ENCODE data around the gene MAP3K5.

The MAP3K5 gene

DNA sequence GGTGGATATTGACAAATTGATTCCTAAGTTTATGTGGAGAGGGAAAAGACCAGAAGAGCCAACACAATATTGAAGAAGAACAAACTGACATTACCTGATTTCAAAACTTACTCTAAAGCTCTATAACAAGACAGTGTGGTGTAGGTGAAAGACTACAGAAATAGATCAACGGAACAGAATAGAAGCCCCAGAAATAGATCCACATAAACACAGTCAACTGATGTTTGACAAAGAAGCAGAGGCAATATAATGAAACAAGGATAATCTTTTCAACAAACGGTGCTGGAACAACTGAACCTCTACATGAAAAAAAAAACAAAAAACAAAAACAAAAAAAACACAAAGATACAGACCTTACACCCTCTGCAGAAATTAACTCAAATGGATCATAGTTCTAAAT lies 50.2 kb downstream of the MAP3K5 start:
- DNase-seq: no peak

- DNase-seq: no peak
These were observed 52.0 kb downstream of the MAP3K5 start for GRCh38 chr6:136740050-136740974.

DNA sequence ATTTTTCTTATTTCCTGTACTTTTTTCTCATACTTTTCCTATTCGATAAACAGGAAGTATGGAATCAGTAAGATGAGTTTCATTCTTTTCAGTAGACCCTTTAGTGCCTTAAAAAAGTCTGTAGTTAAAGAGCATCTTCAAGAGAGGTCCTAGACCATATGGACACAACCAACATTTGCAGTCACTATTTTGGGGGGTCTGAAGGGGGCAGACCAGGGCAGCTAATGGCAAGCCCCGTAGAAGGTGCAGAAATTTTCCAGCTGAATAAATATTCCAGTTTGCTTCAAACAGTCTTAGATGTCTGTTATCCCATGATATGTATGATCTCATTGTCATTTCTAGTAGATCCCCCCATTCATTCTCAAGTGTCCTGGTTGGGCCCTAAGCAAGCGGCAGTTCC lies 52.8 kb downstream of the MAP3K5 start:
- no peak for DNase-seq

GRCh38 chr6:136739071-136739470 lies 53.2 kb downstream of the MAP3K5 start:
- DNase-seq: no peak

DNA sequence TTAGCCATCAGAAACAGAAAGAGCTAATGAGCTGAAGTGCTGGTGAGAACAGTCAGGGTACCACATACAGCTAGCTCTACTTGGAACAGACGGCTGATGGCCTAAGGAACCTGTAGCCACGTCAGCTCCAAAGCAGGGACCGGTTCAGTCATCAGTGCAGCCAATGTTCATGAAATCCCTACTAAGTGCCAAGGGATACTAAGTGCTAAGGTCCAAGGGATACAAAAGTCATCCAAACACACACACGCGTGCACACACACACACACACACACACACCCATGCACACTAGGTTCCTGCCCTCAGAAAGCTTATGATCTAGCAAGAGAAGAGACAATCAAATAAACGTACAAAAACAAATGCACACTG lies 53.6 kb downstream of the MAP3K5 start:
- no peak for DNase-seq

GRCh38 chr6:136737871-136738691 lies 54.2 kb downstream of the MAP3K5 start:
- peak; percentile 24 for DNase-seq

- DNase-seq: no peak
These were observed 54.9 kb downstream of the MAP3K5 start for GRCh38 chr6:136737374-136737844.

DNA sequence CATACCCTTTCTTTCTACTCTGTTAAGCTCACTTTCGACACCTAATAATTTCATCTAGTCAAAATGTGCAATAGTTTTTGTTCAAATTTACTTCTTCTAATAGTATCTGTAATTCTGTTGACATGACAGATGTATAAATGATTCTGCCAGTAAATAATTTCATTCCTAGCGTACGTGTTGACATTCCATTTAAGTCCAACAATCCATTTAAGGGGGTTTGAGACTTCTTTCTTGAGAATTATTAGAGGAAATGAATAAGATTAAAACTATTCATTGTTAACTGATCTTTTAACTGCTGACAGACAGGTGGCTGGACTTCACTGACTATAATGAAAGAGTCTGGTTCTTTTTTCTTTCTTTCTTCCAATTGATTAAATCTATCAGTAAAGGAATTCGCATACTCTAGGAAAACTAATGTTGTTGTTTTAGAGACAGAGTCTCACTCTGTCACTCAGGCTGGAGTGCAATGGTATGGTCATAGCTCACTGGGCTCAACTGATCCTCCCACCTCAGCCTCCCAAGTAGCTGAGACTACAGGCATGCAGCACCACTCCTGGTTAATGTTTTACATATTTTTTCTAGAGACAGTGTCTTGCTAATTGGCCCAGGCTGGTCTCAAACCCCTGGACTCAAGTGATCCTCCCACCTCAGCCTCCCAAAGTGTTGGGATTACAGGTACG lies 55.9 kb downstream of the MAP3K5 start:
- DNase-seq: no peak

DNA sequence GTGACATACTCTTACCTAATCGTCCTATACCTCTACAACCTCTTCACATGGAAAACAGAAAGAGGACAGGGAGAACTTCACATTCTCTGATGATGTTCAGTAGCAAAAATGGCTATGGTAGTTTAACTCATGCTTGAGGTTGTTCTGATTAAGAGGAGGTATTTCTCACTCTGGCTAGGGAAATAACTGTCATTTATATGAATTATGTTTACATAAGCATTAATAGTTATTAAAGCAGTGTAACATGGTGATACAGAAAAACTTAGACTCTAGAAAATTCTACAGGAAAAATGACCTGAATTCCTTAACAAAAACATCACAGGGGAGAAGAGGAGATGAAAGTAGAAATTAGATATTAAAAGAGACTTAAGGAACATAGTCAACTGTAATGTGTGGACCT lies 57.3 kb downstream of the MAP3K5 start:
- DNase-seq: no peak

GRCh38 chr6:136732889-136733288 lies 59.4 kb downstream of the MAP3K5 start:
- no peak for DNase-seq

- DNase-seq: no peak
These were observed 62.4 kb downstream of the MAP3K5 start for GRCh38 chr6:136729832-136730231.

- DNase-seq: no peak
These were observed 63.2 kb downstream of the MAP3K5 start for GRCh38 chr6:136728976-136729515.

DNA sequence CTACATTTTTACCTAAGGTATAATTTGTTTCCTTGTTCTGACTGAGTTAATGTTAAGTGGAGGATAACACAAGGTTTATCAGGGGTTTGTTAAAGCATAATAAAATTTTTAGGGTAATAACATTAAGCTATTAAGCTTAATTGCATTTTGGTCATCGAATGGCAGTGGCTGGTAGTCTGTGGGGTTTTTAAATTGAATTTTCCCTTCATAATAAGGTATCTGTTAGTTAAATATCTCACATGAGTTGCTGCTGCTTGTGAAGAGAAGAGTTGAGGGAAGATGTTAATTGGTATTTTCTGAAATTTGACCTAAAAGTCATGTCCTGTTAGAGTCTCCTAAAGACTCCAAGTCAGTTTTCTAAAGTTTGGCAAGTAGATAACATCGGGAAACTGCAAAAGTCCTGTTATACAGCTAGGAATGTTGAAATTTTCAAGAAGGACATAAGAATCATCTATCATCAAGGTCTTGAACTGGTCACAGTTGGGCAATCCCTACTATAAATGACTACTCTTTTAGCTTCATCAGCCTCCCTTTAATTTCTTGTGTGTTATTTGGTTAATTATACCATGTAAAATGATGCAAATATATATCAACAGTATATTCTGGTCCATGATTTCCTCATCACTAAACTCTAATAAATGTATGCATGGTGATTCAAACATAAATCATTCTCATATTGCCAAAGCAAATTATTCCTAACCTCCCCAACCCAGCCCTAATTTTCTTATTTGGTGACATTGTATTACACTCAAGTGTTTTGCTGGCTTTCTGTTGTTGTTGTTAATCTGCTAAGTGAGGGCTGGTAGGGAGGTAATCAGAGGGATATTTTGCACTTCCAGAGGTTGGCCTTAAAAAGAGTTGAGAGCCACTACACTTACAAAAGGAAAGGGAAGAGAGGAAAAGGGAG lies 64.0 kb downstream of the MAP3K5 start:
- DNase-seq: no peak

- DNase-seq: no peak
These were observed 65.3 kb downstream of the MAP3K5 start for GRCh38 chr6:136726837-136727557.

- DNase-seq: no peak
These were observed 67.2 kb downstream of the MAP3K5 start for GRCh38 chr6:136725124-136725523.

DNA sequence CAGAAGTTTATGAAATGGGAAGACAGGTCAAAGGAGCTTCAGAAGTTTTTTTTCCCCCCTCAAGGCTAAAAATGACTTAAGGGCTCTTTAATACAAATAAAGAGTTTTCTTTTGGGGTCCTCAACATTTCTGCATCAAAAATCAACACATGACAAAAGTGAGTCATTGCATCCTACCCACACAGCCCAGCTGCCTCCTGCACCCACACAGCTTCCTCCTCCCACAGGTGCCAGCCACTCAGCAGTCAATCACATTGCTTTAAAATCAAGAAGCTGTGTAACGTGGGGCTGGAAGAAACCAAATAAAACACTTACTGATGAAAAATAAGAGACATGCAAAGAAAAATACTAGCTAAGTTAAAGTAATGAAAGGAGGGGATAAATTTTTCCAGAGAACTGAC lies 68.5 kb downstream of the MAP3K5 start:
- DNase-seq: no peak

DNA sequence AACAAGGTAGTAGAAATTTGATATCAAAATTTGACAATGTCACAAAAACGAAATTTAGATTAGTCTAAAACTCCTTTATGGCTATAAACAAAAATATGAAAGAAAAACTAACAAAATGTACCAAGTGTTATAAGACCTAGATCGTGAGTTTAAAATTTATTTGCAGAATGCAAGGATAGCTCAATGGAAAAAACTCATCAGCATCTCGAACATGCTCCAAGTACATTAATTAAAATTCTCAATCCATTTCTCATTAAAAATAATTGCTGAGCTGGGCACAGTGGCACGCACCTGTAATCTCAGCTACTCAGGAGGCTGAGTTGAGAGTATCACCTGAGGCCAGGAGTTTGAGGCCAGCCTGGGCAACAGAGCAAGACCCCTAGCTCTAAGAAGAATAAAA lies 70.8 kb downstream of the MAP3K5 start:
- DNase-seq: no peak

DNA sequence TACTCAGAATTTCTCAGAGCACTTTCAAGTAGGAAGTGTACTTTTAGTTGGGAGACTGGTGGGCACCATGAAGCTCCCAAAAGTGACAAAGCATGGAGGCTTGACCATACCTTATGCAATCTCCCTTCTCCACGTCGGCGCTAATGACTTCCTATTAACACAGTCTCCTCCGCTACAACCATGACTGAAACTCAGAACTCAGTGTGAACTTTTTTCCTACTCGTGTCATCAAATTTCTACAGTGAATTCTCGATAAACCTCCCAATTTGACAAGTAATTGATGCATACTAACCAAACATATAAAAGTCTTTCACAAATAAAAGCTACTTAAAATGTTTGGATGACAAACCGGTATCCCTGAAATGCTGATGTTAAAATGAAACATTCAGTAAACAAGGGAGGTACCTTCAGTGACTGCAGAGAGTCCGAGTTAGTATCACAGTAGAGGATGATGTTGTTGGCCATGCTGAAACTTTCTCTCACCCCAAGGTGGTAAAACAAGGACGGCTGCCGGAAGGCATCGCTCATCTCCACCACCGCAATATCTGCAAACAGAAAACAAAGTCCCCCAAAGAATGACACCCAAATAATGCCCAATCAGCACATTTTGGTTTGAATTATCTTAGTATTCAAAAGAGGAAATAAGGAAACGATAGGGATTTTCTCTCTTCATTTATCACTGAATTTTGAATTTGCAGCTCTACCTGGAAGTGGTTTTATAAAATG lies 72.1 kb downstream of the MAP3K5 start:
- DNase-seq: no peak

- no peak for DNase-seq
These were observed 72.8 kb downstream of the MAP3K5 start for GRCh38 chr6:136719280-136720044.

GRCh38 chr6:136718476-136718875 lies 73.8 kb downstream of the MAP3K5 start:
- no peak for DNase-seq

All from fibroblast of skin of right quadriceps (primary cell).